B cell (primary cell): ENCODE data around the gene RPP38. TPM values are rescaled to one million over a fixed set of nuclear protein-coding genes. Genes with fewer than 3 reads are reported as not detected.

ENCODE experiments used
- ATAC-seq: fragments of 200-7000 bp; cut with Tn5 transposase; one replicate; pipeline ENCODE4 v1.10.0; 2021; ENCODE audit warnings: low read depth, mild to moderate bottlenecking, moderate number of reproducible peaks, moderate library complexity
- CTCF ChIA-PET: fragments of 350-600 bp; sonication (Branson Sonifier 250); formaldehyde crosslinking; loops from one replicate; lab custom pipeline; 2021; ENCODE audit warnings: antibody characterized with exemption, inconsistent platforms; lab: Charles Lee
- POLR2A ChIA-PET: fragments of 350-600 bp; sonication (Branson Sonifier 250); formaldehyde crosslinking; loops from one replicate; lab custom pipeline; 2021; ENCODE audit warnings: antibody characterized with exemption; lab: Charles Lee
- DNase-seq: peaks from one replicate; pipeline ENCODE4 v3.0.0; 2013
- H2AFZ ChIP-seq: 2 replicates; pipeline ENCODE4 v1.6.1; 2012; ENCODE audit warnings: mild to moderate bottlenecking, low read depth, low read length; ENCODE audit not compliant: insufficient read depth, poor library complexity, severe bottlenecking
- H3K27ac ChIP-seq, 2 donors: 1 replicate in 1 of 2; 2 replicates in 1 of 2; pipeline ENCODE4 v1.5.1; 2012 to 2013; ENCODE audit warnings: low read length in 2 of 2, mild to moderate bottlenecking in 2 of 2, moderate library complexity in 1 of 2
- H3K27me3 ChIP-seq, 4 experiments: fragments of 200-600 bp in 1 of 4; sonication (generic) in 1 of 4; replicated peaks in 1 of 4; 1 replicate in 2 of 4; 2 replicates in 2 of 4; pipeline versions ENCODE4 v1.6.1 to v1.7.0; 2013 to 2016; ENCODE audit warnings: low read length in 3 of 4, mild to moderate bottlenecking in 2 of 4, mixed read lengths in 1 of 4, moderate library complexity in 1 of 4; ENCODE audit not compliant: insufficient read depth in 4 of 4, control insufficient read depth in 3 of 4; ENCODE audit errors: control extremely low read depth in 1 of 4
- H3K36me3 ChIP-seq, 2 experiments: replicated peaks in 1 of 2; 1 replicate in 1 of 2; 2 replicates in 1 of 2; pipeline versions ENCODE4 v1.6.1 to v1.7.1; 2013; ENCODE audit warnings: low read length in 1 of 2; ENCODE audit not compliant: insufficient read depth in 2 of 2, control insufficient read depth in 1 of 2; ENCODE audit errors: control extremely low read depth in 1 of 2, extremely low read depth in 1 of 2
- H3K4me1 ChIP-seq, 2 donors: fragments of 200-600 bp in 1 of 2; sonication (generic) in 1 of 2; 1 replicate in 1 of 2; 2 replicates in 1 of 2; pipeline versions ENCODE4 v1.5.1 to v1.6.1; 2013 to 2017; ENCODE audit warnings: low read length in 2 of 2; ENCODE audit not compliant: control insufficient read depth in 2 of 2, insufficient read depth in 2 of 2
- H3K4me2 ChIP-seq: replicated peaks from 2 replicates; pipeline ENCODE3; 2012; ENCODE audit warnings: mild to moderate bottlenecking, low read depth, low read length; ENCODE audit not compliant: poor library complexity, severe bottlenecking
- H3K4me3 ChIP-seq, 5 experiments: fragments of 200-600 bp in 1 of 5; sonication (generic) in 1 of 5; 1 replicate in 3 of 5; 2 replicates in 2 of 5; pipeline versions ENCODE4 v1.5.1 to v1.7.0; 2011 to 2016; ENCODE audit warnings: low read length in 4 of 5, mild to moderate bottlenecking in 4 of 5, low read depth in 2 of 5, control low read depth in 1 of 5, moderate library complexity in 1 of 5; ENCODE audit not compliant: insufficient read depth in 1 of 5; ENCODE audit errors: control extremely low read depth in 1 of 5, extremely low read depth in 1 of 5
- H3K79me2 ChIP-seq: fragments of 200-600 bp; sonication (generic); one replicate; pipeline ENCODE4 v1.6.0; 2016; ENCODE audit warnings: low read length; ENCODE audit not compliant: control insufficient read depth, insufficient read depth
- H3K9ac ChIP-seq: fragments of 200-600 bp; sonication (generic); 2 replicates; pipeline ENCODE4 v1.6.1; 2017; ENCODE audit warnings: mild to moderate bottlenecking, low read length, moderate library complexity
- H3K9me3 ChIP-seq, 3 donors: one replicate each; pipeline versions ENCODE4 v1.6.1 to v1.7.1; 2013; ENCODE audit warnings: low read length in 2 of 3; ENCODE audit not compliant: control insufficient read depth in 2 of 3, insufficient read depth in 1 of 3; ENCODE audit errors: control extremely low read depth in 1 of 3
- H4K20me1 ChIP-seq: 2 replicates; pipeline ENCODE4 v1.6.0; 2012; ENCODE audit warnings: mild to moderate bottlenecking, low read length; ENCODE audit not compliant: insufficient read depth, control insufficient read depth, poor library complexity, severe bottlenecking
- H3K27ac Mint-ChIP-seq: one replicate; pipeline ENCODE4 v1.8.0; 2021; ENCODE audit warnings: mixed read lengths
- H3K27me3 Mint-ChIP-seq: one replicate; pipeline ENCODE4 v1.8.0; 2021; ENCODE audit warnings: mixed read lengths
- H3K4me1 Mint-ChIP-seq: one replicate; pipeline ENCODE4 v1.8.0; 2021; ENCODE audit warnings: mixed read lengths
- H3K4me3 Mint-ChIP-seq: one replicate; pipeline ENCODE4 v1.8.0; 2021; ENCODE audit warnings: mixed read lengths
- H3K9me3 Mint-ChIP-seq: one replicate; pipeline ENCODE4 v1.8.0; 2022; ENCODE audit warnings: mixed read lengths; ENCODE audit not compliant: insufficient read depth
- EZH2 ChIP-seq: IDR thresholded peaks from 2 replicates; pipeline ENCODE4 v1.6.1; 2012; ENCODE audit warnings: borderline replicate concordance, low read depth, mild to moderate bottlenecking, moderate library complexity, low read length; ENCODE audit not compliant: insufficient read depth, poor library complexity, severe bottlenecking
- WGBS: methylation state at CpG from one replicate; pipeline ENCODE4 v1.1.5; 2013; ENCODE audit warnings: missing lambda C conversion rate; ENCODE audit not compliant: insufficient coverage; 5-methylcytosine and 5-hydroxymethylcytosine counted together
- intact Hi-C: fragments of 100-400 bp; cut with micrococcal nuclease; formaldehyde crosslinking; loops from one replicate; pipeline ENCODE4 v1.10.0; 2022
- polyA plus RNA-seq: library from polyadenylated mRNA; depleted of rRNA; stranded (reverse); fragments of >200 nt; gene quantifications from 2 replicates; pipeline ENCODE4 v1.2.3, GENCODE V29; 2012
- total RNA-seq, 2 donors: library from RNA; stranded (reverse); fragments of 120-200 nt in 1 of 2; gene quantifications; 1 replicate in 1 of 2; 2 replicates in 1 of 2; pipeline versions ENCODE4 v1.2.3 to v1.2.4, GENCODE V29; 2013 to 2022
- TF ChIP-seq, protein P1 (sequence below): fragments of 200-600 bp; IDR thresholded peaks from one replicate; pipeline ENCODE4 v1.8.0; 2022; ENCODE audit warnings: antibody characterized with exemption, mild to moderate bottlenecking

Gene RPP38
- total and polyA plus RNA-seq, 2 donors (not counting 1 experiment from before 2014, with no cell fraction given): 12.7 to 24.8 TPM

DNA sequence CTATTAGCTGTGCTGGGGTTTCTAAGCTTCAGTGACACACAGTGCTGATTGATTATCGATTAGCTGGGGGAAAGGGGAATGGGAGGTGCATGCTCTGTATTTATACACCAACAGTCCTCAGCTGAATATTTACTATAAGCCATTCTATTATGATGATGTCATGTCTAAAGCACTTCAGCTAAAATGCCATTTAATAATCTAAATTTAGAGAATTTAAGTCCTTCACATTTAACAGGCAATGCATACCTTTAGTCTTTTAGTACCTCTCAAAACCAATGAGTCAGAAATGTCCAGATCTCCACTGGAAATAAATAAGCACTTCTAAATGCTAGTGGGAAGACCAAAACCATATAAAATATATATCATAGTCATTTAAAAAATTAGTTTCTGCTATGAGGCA is 24.6 kb downstream of the RPP38 start:
- Histone ChIP-seq H3K9ac (no peak overlapping the region), H3K27me3 (no peaks in the 10 kb centered on the region), H3K4me2 (no peak overlapping the region), H3K79me2 (no peaks in the 10 kb centered on the region), H3K4me1 (no peaks in the 10 kb centered on the region), H3K4me3 (no peak overlapping the region), H3K36me3 (peaks cover 0 to 18% of the 10 kb centered on the region in 2 experiments), H3K27ac (no peak overlapping the region), H4K20me1 (no peaks in the 10 kb centered on the region), H3K9me3 (no peaks in the 10 kb centered on the region), H2AFZ (no peak overlapping the region)
- intact Hi-C loops: no loop called here
- no CpG with 5 or more reads among the region's 1 CpG for WGBS
- TF ChIP-seq EZH2: no peak
- TF ChIP-seq, protein P1, sequence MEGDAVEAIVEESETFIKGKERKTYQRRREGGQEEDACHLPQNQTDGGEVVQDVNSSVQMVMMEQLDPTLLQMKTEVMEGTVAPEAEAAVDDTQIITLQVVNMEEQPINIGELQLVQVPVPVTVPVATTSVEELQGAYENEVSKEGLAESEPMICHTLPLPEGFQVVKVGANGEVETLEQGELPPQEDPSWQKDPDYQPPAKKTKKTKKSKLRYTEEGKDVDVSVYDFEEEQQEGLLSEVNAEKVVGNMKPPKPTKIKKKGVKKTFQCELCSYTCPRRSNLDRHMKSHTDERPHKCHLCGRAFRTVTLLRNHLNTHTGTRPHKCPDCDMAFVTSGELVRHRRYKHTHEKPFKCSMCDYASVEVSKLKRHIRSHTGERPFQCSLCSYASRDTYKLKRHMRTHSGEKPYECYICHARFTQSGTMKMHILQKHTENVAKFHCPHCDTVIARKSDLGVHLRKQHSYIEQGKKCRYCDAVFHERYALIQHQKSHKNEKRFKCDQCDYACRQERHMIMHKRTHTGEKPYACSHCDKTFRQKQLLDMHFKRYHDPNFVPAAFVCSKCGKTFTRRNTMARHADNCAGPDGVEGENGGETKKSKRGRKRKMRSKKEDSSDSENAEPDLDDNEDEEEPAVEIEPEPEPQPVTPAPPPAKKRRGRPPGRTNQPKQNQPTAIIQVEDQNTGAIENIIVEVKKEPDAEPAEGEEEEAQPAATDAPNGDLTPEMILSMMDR: no peak
- DNase-seq (no peak), ATAC-seq (no peak)
- Mint-ChIP-seq H3K4me1 (peaks cover 10% of the 10 kb centered on the region), H3K27me3 (no peaks in the 10 kb centered on the region), H3K4me3 (no peak overlapping the region), H3K27ac (no peak overlapping the region), H3K9me3 (no peaks in the 10 kb centered on the region)
- POLR2A ChIA-PET: no interaction called here
- CTCF ChIA-PET: interaction anchor here (2.2 to 2.6 kb wide), 2 partner anchors 16 to 20 kb away, joined by 6 to 10 read pairs; no protein-coding TSS in a partner anchor

DNA sequence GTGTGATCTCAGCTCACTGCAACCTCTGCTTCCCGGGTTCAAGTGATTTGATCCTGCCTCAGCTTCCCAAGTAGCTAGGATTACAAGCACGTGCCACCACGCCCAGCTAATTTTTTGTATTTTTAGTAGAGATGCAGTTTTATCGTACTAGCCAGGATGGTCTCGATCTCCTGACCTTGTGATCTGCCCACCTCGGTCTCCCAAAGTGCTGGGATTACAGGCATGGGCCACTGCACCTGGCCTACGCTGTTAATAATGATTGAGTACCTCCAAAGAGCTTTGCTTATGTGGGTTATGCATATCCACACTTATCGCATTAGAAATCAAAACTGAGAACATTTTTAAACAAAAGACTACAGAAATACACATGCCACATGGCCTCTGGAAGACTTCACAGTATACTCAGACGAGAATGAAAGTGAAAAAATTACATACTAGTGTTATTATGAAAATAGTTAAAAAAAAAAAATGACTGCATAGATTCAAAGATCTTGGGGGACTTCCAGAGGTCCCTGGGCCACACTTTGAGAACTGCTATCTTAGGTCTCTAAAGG is 25.4 kb downstream of the RPP38 start:
- Mint-ChIP-seq H3K27ac (no peak overlapping the region), H3K4me3 (no peak overlapping the region), H3K9me3 (no peaks in the 10 kb centered on the region), H3K27me3 (no peaks in the 10 kb centered on the region), H3K4me1 (peaks cover 10% of the 10 kb centered on the region)
- H3K27me3 ChIP-seq: no peaks in the 10 kb centered on the region
- intact Hi-C loops: no loop called here
- ChIA-PET POLR2A (interaction anchor here (0.7 kb wide), 1 partner anchor 339 kb away, joined by 9 read pairs; no protein-coding TSS in a partner anchor), CTCF (interaction anchor here (0.7 to 2.6 kb wide), 4 partner anchors 16 to 46 kb away, joined by 4 to 10 read pairs (median 5); partner anchors contain the start of gene NMT2)
- no peak overlapping the region for H3K27ac ChIP-seq
- H3K79me2 ChIP-seq: no peaks in the 10 kb centered on the region
- 91% methylated on average over 4 of the region's 9 CpGs for WGBS
- peaks cover 0 to 20% of the 10 kb centered on the region in 2 experiments for H3K36me3 ChIP-seq
- H4K20me1 ChIP-seq: no peaks in the 10 kb centered on the region
- DNase-seq (no peak), ATAC-seq (no peak)
- no peak for TF ChIP-seq EZH2
- TF ChIP-seq, protein P1: no peak
- no peak overlapping the region for H2AFZ ChIP-seq
- no peaks in the 10 kb centered on the region for H3K9me3 ChIP-seq
- no peak overlapping the region for H3K9ac ChIP-seq
- no peak overlapping the region for H3K4me3 ChIP-seq
- no peaks in the 10 kb centered on the region for H3K4me1 ChIP-seq
- no peak overlapping the region for H3K4me2 ChIP-seq
